Adipocyte (in vitro differentiated cells): ENCODE measurements around the gene INSR.
"Not testable (repeated sequence)": the region's sequence is repeated elsewhere in the genome, so short reads cannot be mapped to it uniquely, and the experiment has no call there.

Source experiments
- DNase-seq: peaks from one replicate; pipeline ENCODE4 v3.0.0-alpha.2; 2015; ENCODE audit warnings: low read depth
- H3K27me3 ChIP-seq: replicated peaks from 2 replicates; pipeline ENCODE4 v1.7.0; 2013; ENCODE audit warnings: mild to moderate bottlenecking, low read length, moderate library complexity; ENCODE audit not compliant: control insufficient read depth, insufficient read depth
- H3K36me3 ChIP-seq: 2 replicates; pipeline ENCODE4 v1.7.0; 2013; ENCODE audit warnings: low read length, mild to moderate bottlenecking, moderate library complexity; ENCODE audit not compliant: control insufficient read depth, insufficient read depth, severe bottlenecking
- H3K4me1 ChIP-seq: 2 replicates; pipeline ENCODE4 v1.7.0; 2013; ENCODE audit warnings: mild to moderate bottlenecking, low read length, moderate library complexity; ENCODE audit not compliant: control insufficient read depth, insufficient read depth
- H3K4me3 ChIP-seq: 2 replicates; pipeline ENCODE4 v1.7.0; 2013; ENCODE audit warnings: mild to moderate bottlenecking, low read length, moderate library complexity
- H3K9ac ChIP-seq: 2 replicates; pipeline ENCODE4 v1.7.0; 2013; ENCODE audit warnings: mild to moderate bottlenecking, low read length, moderate library complexity
- H3K9me3 ChIP-seq: 2 replicates; pipeline ENCODE4 v1.7.0; 2013; ENCODE audit warnings: mild to moderate bottlenecking, low read length, moderate library complexity; ENCODE audit not compliant: control insufficient read depth

INSR gene

DNA sequence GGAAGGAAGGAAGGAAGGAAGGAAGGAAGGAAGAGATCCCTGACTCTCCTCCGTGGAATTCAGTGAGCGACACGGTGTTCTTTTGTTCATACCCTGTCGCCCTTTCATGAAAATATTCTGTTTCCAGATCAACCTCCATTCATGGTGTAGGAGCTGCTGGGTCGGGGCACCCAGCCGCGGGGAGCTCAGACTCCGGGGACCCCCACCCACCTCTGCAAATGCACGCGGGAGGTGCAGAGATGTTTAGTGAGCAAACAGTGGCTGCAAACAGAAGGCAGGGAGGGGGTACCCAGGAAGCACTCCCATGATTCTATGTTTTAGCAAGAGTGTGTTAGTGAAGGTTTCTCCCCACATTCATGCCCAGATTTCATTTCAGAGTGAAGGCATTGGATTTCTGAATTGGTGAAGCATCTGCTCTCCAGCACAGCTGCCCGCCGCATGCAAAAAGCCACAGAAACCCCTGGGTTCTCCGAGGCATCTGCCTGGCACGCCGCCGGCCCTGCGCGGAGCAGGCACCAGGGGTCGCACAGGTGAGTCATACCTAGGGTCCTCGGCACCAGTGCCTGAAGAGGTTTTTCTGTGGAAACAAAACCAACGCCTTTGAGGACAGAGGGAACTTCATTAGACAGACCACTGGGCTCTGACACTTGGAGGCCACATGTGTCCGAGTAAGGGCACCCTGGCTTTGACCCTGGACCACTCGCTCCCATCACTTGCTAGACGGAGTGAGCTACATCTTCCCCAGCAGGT lies 144.1 kb downstream of the INSR start:
- Histone ChIP-seq H3K9me3 (no peaks in the 10 kb centered on the region), H3K4me1 (peaks cover 2% of the 10 kb centered on the region), H3K9ac (no peak overlapping the region), H3K27me3 (no peaks in the 10 kb centered on the region), H3K4me3 (no peak overlapping the region), H3K36me3 (peaks cover 6% of the 10 kb centered on the region)
- no peak for DNase-seq

DNA sequence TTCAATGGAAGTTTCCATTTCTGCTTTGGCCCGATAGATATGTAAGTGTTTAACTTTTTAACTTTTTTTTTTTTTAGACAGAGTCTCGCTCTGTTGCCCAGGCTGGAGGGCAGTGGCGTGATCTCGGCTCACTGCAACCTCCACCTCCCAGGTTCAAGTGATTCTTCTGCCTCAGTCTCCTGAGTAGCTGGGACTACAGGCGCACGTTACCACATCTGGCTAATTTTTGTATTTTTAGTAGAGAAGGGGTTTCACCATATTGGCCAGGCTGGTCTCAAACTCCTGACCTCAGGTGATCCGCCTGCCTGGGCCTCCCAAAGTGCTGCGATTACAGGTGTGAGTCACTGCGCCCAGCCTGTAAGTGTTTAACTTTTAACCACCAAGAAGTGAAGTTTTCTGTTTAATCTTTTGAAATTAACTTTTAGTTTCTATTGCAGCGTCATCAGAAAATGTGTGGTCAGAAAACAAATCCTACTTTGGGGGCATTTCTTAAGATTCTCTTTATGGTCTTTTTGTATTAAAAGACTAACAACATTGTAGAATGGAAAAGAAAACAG lies 147.0 kb downstream of the INSR start:
- not testable (repeated sequence) for H3K9ac ChIP-seq, H3K4me3 ChIP-seq, H3K9me3 ChIP-seq, H3K27me3 ChIP-seq, H3K4me1 ChIP-seq, DNase-seq
- H3K36me3 ChIP-seq: peaks cover 13% of the 10 kb centered on the region

DNA sequence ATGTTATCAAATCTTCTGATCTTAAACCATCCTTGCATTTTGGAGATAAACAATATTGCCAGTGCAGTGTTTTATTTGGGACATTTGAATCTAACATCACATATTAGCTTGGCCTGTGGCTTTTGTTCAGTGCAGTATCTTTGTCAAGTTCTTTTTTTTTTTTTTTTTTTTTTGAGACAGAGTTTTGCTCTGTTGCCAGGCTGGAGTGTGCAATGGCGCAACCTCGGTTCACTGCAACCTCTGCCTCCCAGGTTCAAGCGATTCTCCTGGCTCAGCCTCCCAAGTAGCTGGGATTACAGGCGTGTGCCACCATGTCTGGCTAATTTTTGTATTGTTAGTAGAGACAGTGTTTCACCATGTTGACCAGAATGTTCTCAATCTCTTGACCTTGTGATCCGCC lies 148.1 kb downstream of the INSR start:
- H3K27me3 ChIP-seq, H3K4me1 ChIP-seq, H3K4me3 ChIP-seq, H3K9me3 ChIP-seq, DNase-seq, H3K9ac ChIP-seq: not testable (repeated sequence)
- peaks cover 18% of the 10 kb centered on the region for H3K36me3 ChIP-seq

DNA sequence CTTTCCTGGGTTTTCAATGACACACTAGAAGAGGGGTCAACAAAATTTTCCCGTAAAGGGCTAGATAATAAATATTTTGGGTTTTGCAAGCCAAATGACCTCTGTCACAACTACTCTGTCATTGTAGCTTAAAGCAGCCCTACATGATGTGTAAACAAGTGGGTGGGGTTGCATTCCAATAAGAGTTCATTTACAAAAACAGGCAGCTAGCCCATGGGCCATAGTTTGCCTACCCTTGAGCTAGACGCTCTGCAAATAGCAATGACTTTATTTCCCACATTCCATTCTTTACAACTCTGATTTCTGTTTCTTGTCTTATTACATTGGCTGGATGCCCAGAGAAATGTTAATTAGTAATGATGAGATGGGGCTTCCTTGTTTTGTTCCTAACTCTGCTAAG lies 148.7 kb downstream of the INSR start:
- no peak for DNase-seq
- Histone ChIP-seq H3K4me1 (peaks cover 8% of the 10 kb centered on the region), H3K9ac (no peak overlapping the region), H3K27me3 (no peaks in the 10 kb centered on the region), H3K4me3 (no peak overlapping the region), H3K9me3 (no peaks in the 10 kb centered on the region), H3K36me3 (peaks cover 24% of the 10 kb centered on the region)

DNA sequence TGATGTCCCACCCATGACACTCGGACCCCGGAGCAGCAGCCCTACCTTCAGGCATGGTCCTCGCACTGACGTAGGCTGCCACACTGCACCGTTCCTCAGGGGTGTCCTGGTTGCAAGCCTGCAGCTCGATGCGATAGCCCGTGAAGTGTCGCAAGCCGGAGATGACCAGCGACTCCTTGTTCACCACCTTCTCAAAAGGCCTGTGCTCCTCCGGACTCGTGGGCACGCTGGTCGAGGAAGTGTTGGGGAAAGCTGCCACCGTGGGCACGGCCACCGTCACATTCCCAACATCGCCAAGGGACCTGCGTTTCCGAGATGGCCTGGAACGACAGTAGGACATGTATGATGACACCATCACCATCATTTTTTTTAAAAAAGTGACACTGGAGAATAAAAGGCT lies 151.4 kb downstream of the INSR start:
- H3K4me1 ChIP-seq: peaks cover 8% of the 10 kb centered on the region
- no peak overlapping the region for H3K4me3 ChIP-seq
- H3K36me3 ChIP-seq: peaks cover 40% of the 10 kb centered on the region
- H3K9me3 ChIP-seq: no peaks in the 10 kb centered on the region
- DNase-seq: no peak
- no peaks in the 10 kb centered on the region for H3K27me3 ChIP-seq
- no peak overlapping the region for H3K9ac ChIP-seq

DNA sequence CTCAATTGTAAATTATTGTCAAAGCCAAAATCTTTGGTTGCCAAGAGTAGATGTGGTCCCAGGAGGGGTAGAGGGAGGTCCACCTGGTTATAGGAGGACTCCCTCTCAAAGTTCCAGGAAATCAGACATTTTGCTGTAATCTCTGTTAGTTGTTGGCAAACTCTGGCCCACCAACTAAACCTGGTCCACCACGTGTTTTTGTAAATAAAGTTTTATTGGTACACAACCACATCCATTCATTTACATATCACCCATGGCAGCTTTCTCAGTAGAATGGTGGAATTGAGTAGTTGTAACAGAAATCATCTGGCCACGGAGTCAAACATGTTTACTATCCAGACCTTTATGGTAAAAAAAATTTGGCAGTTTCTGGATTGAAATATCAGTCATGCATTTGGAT lies 154.1 kb downstream of the INSR start:
- Histone ChIP-seq H3K4me1 (peaks cover 20% of the 10 kb centered on the region), H3K36me3 (peaks cover 43% of the 10 kb centered on the region), H3K9ac (no peak overlapping the region), H3K27me3 (no peaks in the 10 kb centered on the region), H3K9me3 (no peaks in the 10 kb centered on the region), H3K4me3 (no peak overlapping the region)
- DNase-seq: no peak

DNA sequence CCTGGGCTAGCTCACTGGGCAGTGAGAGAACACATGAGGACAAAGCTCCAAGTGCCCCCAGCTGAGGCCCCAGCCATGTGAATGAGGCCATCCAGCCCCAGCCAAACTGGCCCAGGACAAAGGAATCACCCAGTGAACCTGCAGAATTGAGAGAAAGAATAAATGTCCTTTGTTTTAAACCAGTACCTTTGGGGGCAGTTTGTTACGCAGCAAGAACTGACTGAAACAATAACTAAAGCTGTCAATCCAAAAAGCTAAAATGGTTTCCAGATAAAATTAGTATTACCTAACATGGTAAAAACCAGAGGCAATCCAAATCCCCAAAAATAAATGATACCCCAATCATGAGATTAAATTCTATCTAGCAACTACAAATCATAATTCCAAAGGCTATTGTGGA lies 155.1 kb downstream of the INSR start:
- Histone ChIP-seq H3K36me3 (peaks cover 43% of the 10 kb centered on the region), H3K27me3 (no peaks in the 10 kb centered on the region), H3K4me3 (no peak overlapping the region)

DNA sequence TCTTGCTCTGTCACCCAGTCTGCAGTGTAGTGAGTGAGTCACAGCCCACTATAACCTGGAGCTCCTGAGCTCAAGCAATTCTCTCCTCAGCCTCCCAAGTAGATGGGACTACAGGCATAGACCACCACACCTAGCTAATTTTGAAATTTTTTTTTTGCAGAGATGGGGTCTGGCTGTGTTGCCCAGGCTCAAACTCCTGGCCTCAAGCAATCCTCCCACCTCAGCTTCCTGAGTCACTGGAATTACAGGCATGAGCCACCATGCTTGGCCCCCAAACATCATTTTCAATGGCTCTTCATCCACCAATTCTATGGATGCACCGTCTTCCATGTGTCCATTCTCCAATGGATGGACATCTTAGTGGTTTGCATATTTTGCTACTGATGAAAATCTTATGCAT lies 155.8 kb downstream of the INSR start:
- Histone ChIP-seq H3K9me3 (no peaks in the 10 kb centered on the region), H3K4me1 (peaks cover 24% of the 10 kb centered on the region), H3K27me3 (no peaks in the 10 kb centered on the region), H3K36me3 (peaks cover 43% of the 10 kb centered on the region), H3K9ac (no peak overlapping the region), H3K4me3 (no peak overlapping the region)
- DNase-seq: no peak

More for the DNA sequence above, 155.1 kb downstream of the INSR start:
- DNase-seq: no peak
- Histone ChIP-seq H3K9me3 (no peaks in the 10 kb centered on the region), H3K9ac (no peak overlapping the region), H3K4me1 (peaks cover 20% of the 10 kb centered on the region)

DNA sequence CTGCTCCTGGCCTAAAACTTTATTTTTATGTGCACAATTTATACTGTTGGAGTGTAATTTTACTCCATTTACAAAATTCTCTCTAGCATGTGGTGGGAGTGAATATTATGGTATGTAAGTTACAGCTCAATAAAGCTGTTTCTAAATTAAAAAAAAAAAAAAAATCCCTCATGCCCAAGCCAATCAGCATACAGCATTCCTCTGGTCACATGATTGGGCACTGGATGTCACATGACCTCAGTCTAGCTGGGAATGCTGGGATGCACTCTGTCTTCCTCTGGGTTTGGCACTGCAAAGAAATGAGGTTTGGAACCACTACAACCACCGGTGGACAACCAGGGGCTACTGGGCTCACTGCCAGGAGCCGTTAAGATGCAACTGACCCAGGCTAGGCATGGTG lies 157.1 kb downstream of the INSR start:
- H3K4me3 ChIP-seq: no peak overlapping the region

DNA sequence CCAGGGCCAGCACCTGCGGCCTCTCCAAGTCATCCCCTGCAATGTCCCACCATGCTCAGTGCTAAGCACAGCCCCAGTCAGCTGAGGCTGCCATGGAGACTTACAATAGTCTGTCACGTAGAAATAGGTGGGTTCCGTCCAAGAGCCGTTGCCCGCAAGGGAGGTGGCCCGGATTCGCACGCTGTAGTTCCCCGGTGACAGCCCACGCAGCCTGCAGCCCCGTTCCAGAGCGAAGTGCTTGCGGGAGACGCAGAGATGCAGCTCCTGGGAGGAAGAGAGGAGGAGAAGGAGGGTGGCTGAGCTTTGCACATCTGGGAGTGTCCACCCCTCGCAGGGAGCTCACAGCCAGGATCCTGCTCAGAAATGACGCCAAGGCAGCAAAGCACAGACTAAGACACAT lies 162.2 kb downstream of the INSR start:
- H3K27me3 ChIP-seq: no peaks in the 10 kb centered on the region
- no peak overlapping the region for H3K9ac ChIP-seq
- peaks cover 33% of the 10 kb centered on the region for H3K36me3 ChIP-seq
- no peak overlapping the region for H3K4me3 ChIP-seq
- DNase-seq: no peak
- H3K9me3 ChIP-seq: no peaks in the 10 kb centered on the region
- H3K4me1 ChIP-seq: peaks cover 24% of the 10 kb centered on the region

More for the DNA sequence above, 157.1 kb downstream of the INSR start:
- no peak overlapping the region for H3K9ac ChIP-seq
- no peaks in the 10 kb centered on the region for H3K9me3 ChIP-seq
- no peaks in the 10 kb centered on the region for H3K27me3 ChIP-seq
- peaks cover 24% of the 10 kb centered on the region for H3K4me1 ChIP-seq
- peaks cover 36% of the 10 kb centered on the region for H3K36me3 ChIP-seq
- DNase-seq: no peak

DNA sequence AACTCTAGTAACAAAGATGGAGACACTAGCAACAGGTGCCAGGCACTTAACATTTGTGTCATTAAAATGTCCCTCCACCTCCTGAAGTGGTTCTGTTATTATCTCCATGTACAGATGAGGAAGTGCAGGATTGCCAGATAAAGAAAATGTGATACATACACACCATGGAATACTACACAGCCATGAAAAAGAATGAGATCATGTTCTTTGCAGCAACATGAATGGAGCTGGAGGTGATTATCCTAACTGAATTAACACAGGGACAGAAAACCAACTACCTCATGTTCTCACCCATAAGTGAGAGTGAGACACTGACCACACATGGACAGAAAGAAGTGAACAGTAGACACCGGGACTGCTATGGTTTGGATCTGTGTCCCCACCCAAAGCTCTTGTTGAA lies 164.2 kb downstream of the INSR start:
- H3K9me3 ChIP-seq: peaks cover 14% of the 10 kb centered on the region
- H3K4me3 ChIP-seq: no peak overlapping the region
- H3K4me1 ChIP-seq: peaks cover 11% of the 10 kb centered on the region
- DNase-seq: no peak
- peaks cover 50% of the 10 kb centered on the region for H3K36me3 ChIP-seq
- H3K27me3 ChIP-seq: no peaks in the 10 kb centered on the region
- no peak overlapping the region for H3K9ac ChIP-seq

DNA sequence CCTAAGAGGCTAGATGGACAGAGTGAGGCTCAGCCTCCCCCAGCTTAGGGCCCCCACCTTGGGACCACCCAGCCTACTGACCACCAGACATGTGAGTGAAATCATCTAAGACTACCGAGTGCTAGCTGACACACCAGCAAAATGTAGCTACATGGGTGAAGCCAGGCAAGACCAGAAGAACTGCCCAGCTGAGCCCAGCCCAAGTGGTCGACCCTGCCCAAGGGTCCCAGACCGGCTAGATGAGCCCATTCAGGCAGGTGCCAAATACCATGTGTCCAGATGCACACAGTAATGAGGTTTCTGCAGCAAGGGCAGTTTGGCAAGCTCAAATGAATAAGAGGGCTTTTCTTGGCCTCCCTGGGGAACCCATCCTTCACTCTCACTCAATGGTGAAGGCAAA lies 168.1 kb downstream of the INSR start:
- DNase-seq: no peak
- no peaks in the 10 kb centered on the region for H3K4me1 ChIP-seq
- no peaks in the 10 kb centered on the region for H3K27me3 ChIP-seq
- no peak overlapping the region for H3K9ac ChIP-seq
- peaks cover 61% of the 10 kb centered on the region for H3K36me3 ChIP-seq
- peak overlapping the region; percentile 19 for H3K4me3 ChIP-seq
- peaks cover 14% of the 10 kb centered on the region for H3K9me3 ChIP-seq
